MM.1S (cell line): ENCODE results near the gene TENM4.

Experiments
- DNase-seq: peaks from one replicate; pipeline ENCODE4 v3.0.0-alpha.2; 2015
- H2AFZ ChIP-seq: fragments of 300-600 bp; sonication (generic); 2 replicates; pipeline ENCODE4 v1.6.0; 2016; ENCODE audit warnings: antibody characterized with exemption, low read length
- H3F3A ChIP-seq: fragments of 300-600 bp; sonication (generic); 2 replicates; pipeline ENCODE4 v1.6.1; 2016; ENCODE audit warnings: mild to moderate bottlenecking, antibody characterized with exemption, low read length, moderate library complexity, mixed read lengths; ENCODE audit not compliant: insufficient read depth
- H3K27ac ChIP-seq: fragments of 300-600 bp; sonication (generic); 2 replicates; pipeline ENCODE4 v1.5.1; 2016; ENCODE audit warnings: mild to moderate bottlenecking, low read length
- H3K27me3 ChIP-seq: fragments of 300-600 bp; sonication (generic); replicated peaks from 2 replicates; pipeline ENCODE4 v1.6.0; 2016; ENCODE audit warnings: low read length; ENCODE audit not compliant: insufficient read depth
- H3K36me3 ChIP-seq: fragments of 300-600 bp; sonication (generic); replicated peaks from 2 replicates; pipeline ENCODE4 v1.6.1; 2016; ENCODE audit warnings: mild to moderate bottlenecking, low read length, mixed read lengths; ENCODE audit not compliant: insufficient read depth
- H3K4me1 ChIP-seq: fragments of 300-600 bp; sonication (generic); 2 replicates; pipeline ENCODE4 v1.6.1; 2016; ENCODE audit warnings: low read length, mixed read lengths
- H3K4me2 ChIP-seq: fragments of 300-600 bp; sonication (generic); 2 replicates; pipeline ENCODE4 v1.6.0; 2016; ENCODE audit warnings: low read depth, low read length
- H3K4me3 ChIP-seq: fragments of 300-600 bp; sonication (generic); 2 replicates; pipeline ENCODE4 v1.5.1; 2016; ENCODE audit warnings: low read length, mixed read lengths
- H3K79me2 ChIP-seq: fragments of 300-600 bp; sonication (generic); 2 replicates; pipeline ENCODE4 v1.6.1; 2016; ENCODE audit warnings: mixed run types, low read length, mixed read lengths
- H3K9ac ChIP-seq: fragments of 300-600 bp; sonication (generic); 2 replicates; pipeline ENCODE4 v1.6.1; 2016; ENCODE audit warnings: low read length, mixed read lengths
- H3K9me2 ChIP-seq: fragments of 300-600 bp; sonication (generic); replicated peaks from 2 replicates; pipeline ENCODE4 v1.6.1; 2016; ENCODE audit warnings: mild to moderate bottlenecking, low read length, mixed read lengths; ENCODE audit not compliant: insufficient read depth
- H3K9me3 ChIP-seq: fragments of 300-600 bp; sonication (generic); replicated peaks from 2 replicates; pipeline ENCODE4 v1.6.1; 2016; ENCODE audit warnings: mild to moderate bottlenecking, low read length, mixed read lengths; ENCODE audit not compliant: insufficient read depth
- H4K20me1 ChIP-seq: fragments of 300-600 bp; sonication (generic); 2 replicates; pipeline ENCODE4 v1.6.1; 2016; ENCODE audit warnings: mild to moderate bottlenecking, low read length, moderate library complexity, mixed read lengths; ENCODE audit not compliant: insufficient read depth
- CTCF ChIP-seq: fragments of 300-600 bp; sonication (generic); IDR thresholded peaks from 2 replicates; pipeline ENCODE4 v1.5.1; 2016; ENCODE audit warnings: antibody characterized with exemption, low read length, mixed read lengths
- EZH2 ChIP-seq: fragments of 300-600 bp; sonication (generic); optimal IDR thresholded peaks from 2 replicates; pipeline ENCODE3; 2017; ENCODE audit warnings: low read depth, mild to moderate bottlenecking, antibody characterized with exemption, low read length, mixed read lengths
- EZH2phosphoT487 ChIP-seq: fragments of 300-600 bp; sonication (generic); IDR thresholded peaks from 2 replicates; pipeline ENCODE4 v1.6.1; 2018; ENCODE audit warnings: antibody characterized with exemption, low read length

Gene TENM4

GRCh38 chr11:78972177-78972576 is 468.7 kb downstream of the TENM4 start:
- H3K9ac ChIP-seq, result no peak overlapping the region
- no peak for DNase-seq
- H3K36me3 ChIP-seq, result no peaks in the 10 kb centered on the region
- no peak overlapping the region for H3K4me2 ChIP-seq
- no peak overlapping the region for H3K4me3 ChIP-seq
- no peaks in the 10 kb centered on the region for H3K9me3 ChIP-seq
- H3F3A ChIP-seq, result no peaks in the 10 kb centered on the region
- no peaks in the 10 kb centered on the region for H3K27me3 ChIP-seq
- no peaks in the 10 kb centered on the region for H3K4me1 ChIP-seq
- no peak for TF ChIP-seq EZH2phosphoT487
- no peak for TF ChIP-seq EZH2
- TF ChIP-seq CTCF, result no peak
- H3K9me2 ChIP-seq, result no peaks in the 10 kb centered on the region
- H4K20me1 ChIP-seq, result no peaks in the 10 kb centered on the region
- H3K27ac ChIP-seq, result no peak overlapping the region
- H2AFZ ChIP-seq, result no peak overlapping the region
- H3K79me2 ChIP-seq, result no peaks in the 10 kb centered on the region

- no peaks in the 10 kb centered on the region for H3K36me3 ChIP-seq
- H3K4me1 ChIP-seq, result no peaks in the 10 kb centered on the region
- no peak for DNase-seq
These were observed 473.0 kb downstream of the TENM4 start for GRCh38 chr11:78967811-78968210.

GRCh38 chr11:78965432-78965831 is 475.4 kb downstream of the TENM4 start:
- H3K36me3 ChIP-seq, result no peaks in the 10 kb centered on the region
- no peak overlapping the region for H3K27ac ChIP-seq
- H3K4me2 ChIP-seq, result no peak overlapping the region
- no peak overlapping the region for H3K9ac ChIP-seq
- no peaks in the 10 kb centered on the region for H4K20me1 ChIP-seq
- no peaks in the 10 kb centered on the region for H3F3A ChIP-seq
- H2AFZ ChIP-seq, result no peak overlapping the region
- no peak overlapping the region for H3K4me3 ChIP-seq
- H3K4me1 ChIP-seq, result no peaks in the 10 kb centered on the region
- no peaks in the 10 kb centered on the region for H3K9me3 ChIP-seq
- H3K79me2 ChIP-seq, result no peaks in the 10 kb centered on the region
- TF ChIP-seq EZH2 (no peak), CTCF (no peak), EZH2phosphoT487 (no peak)
- H3K9me2 ChIP-seq, result no peaks in the 10 kb centered on the region
- no peak for DNase-seq
- no peaks in the 10 kb centered on the region for H3K27me3 ChIP-seq

More at GRCh38 chr11:78967811-78968210, 473.0 kb downstream of the TENM4 start:
- no peaks in the 10 kb centered on the region for H3K9me2 ChIP-seq
- H3K4me2 ChIP-seq, result no peak overlapping the region
- no peaks in the 10 kb centered on the region for H3K27me3 ChIP-seq
- H2AFZ ChIP-seq, result no peak overlapping the region
- no peaks in the 10 kb centered on the region for H3K79me2 ChIP-seq
- H3K4me3 ChIP-seq, result no peak overlapping the region
- H3F3A ChIP-seq, result no peaks in the 10 kb centered on the region
- H4K20me1 ChIP-seq, result no peaks in the 10 kb centered on the region
- H3K9ac ChIP-seq, result no peak overlapping the region
- no peaks in the 10 kb centered on the region for H3K9me3 ChIP-seq
- no peak overlapping the region for H3K27ac ChIP-seq
- no peak for TF ChIP-seq EZH2phosphoT487
- no peak for TF ChIP-seq CTCF
- no peak for TF ChIP-seq EZH2
